CD4-positive, alpha-beta T cell treated with Interleukin-4 for 4 hours (primary cell): Measurements from ENCODE around the gene CRYBG2.
"Not testable (repeated sequence)": the region's sequence is repeated elsewhere in the genome, so short reads cannot be mapped to it uniquely, and the experiment has no call there.

ENCODE experiments used
- DNase-seq: peaks from one replicate; pipeline ENCODE4 v3.0.0-alpha.2; 2020

Gene CRYBG2

GRCh38 chr1:26353976-26354820 is at the start of gene CRYBG2:
CRYBG2 (minus strand) TSS chr1:26354130; CDS start chr1:26346657, 7,473 bp downstream.
- no peak for DNase-seq

- no peak for DNase-seq
These were observed 49.7 kb upstream of the CRYBG2 start for GRCh38 chr1:26403656-26404055.

GRCh38 chr1:26401891-26402290 is 48.0 kb upstream of the CRYBG2 start:
- no peak for DNase-seq

GRCh38 chr1:26399034-26399433 is 45.1 kb upstream of the CRYBG2 start:
- DNase-seq: no peak

DNA sequence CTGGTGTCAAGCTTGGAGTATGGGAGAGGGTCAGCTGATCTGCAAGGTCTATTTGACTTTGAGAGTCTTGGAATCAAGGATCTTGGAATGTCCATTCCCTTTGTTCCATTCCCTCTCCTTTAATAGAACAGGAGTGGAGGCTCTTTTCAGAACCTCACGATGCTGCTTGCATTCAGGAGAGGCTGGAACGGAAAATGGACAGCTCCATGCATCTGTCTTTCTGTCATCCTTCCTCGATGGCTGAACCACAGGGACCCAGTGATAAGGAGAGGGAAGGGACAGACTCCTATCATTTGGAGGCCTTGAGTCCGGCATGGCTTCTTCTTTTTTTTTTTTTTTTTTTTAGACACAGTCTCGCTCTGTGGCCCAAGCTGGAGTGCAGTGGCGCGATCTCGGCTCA is 41.8 kb upstream of the CRYBG2 start:
- no peak for DNase-seq

- DNase-seq: peak; percentile 53
These were observed 37.5 kb upstream of the CRYBG2 start for GRCh38 chr1:26391450-26391849.

DNA sequence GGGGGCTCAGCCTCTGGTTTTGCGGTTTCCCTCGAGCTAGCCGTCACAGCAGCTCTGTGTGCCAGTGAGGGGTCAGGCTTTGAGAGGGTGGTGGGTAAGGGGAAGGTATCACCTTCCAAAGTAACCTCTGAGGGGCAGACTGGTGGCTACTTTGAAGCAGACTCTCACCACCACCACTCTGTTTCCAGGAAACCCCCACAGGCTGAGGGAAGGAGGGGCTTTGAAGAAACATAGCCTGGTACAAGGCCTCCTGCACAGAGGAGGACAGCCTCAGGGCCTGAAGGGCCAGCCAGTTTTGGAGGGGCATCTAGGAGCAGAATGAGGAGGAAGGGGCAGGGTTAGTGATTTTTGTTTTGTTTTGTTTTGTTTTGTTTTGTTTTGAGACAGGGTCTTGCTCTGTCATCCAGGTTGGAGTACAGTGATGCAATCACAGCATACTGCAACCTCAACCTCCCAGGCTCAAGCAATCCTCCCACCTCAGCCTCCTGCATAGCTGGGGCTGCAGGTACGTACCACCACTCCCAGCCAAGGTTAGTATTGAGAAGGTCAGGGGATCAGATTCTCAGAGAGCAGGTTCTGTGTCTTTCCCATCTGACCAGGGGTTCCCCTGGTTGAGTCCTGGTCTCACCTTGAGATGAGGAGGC is 35.8 kb upstream of the CRYBG2 start:
- no peak for DNase-seq

DNA sequence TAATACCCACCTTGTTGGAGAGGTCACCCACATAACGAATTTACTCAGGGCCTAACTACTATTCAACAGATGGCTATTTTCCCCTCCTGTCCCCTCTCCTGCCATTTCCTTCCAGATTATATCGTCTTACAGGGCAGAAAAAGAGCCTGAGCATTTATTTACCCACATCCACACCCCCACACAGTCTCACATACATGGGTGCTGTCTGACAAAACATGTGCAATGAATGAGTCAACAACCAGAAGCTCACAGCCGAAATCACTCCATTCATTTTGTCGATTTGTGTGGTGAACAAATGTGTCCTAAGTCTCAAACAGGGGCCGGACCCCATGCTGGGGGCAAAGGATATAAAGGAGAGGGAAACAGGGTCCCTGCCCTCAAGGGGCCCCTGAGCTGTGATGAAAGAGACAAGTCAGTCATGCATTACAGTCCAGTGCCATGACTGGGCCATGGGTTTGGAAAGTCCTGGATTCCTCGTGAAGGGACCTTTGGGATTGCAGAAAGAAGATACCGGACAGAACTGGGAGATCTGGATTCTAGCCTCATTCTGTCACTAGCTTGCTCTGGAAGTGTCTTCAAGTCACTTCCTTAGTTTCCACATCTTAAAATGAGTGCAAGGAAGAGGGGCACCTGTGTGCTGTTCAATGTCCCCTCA is 35.0 kb upstream of the CRYBG2 start:
- DNase-seq: no peak

- DNase-seq: no peak
These were observed 33.5 kb upstream of the CRYBG2 start for GRCh38 chr1:26387447-26387846.

- not testable (repeated sequence) for DNase-seq
These were observed 31.1 kb upstream of the CRYBG2 start for GRCh38 chr1:26385063-26385462.

DNA sequence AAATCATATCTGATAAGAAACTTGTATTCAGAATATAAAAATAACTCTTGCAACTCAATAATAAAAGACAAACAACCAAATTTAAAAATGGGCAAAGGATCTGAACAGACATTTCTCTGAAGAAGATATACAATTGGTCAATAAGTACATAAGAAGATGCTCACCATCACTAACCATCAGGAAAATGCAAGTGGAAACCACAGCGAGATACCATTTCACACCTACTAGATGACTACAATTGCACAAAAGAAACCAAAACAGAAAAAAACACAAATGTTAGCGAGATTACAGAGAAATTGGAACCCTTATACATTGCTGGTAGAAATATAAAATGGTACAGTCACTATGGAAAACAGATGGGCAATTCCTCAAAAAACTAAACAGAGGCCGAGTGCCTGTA is 30.1 kb upstream of the CRYBG2 start:
- peak; percentile 43 for DNase-seq

- DNase-seq: no peak
These were observed 24.9 kb upstream of the CRYBG2 start for GRCh38 chr1:26378879-26379251.

- peak; percentile 93 for DNase-seq
These were observed 24.4 kb upstream of the CRYBG2 start for GRCh38 chr1:26378088-26378878.

DNA sequence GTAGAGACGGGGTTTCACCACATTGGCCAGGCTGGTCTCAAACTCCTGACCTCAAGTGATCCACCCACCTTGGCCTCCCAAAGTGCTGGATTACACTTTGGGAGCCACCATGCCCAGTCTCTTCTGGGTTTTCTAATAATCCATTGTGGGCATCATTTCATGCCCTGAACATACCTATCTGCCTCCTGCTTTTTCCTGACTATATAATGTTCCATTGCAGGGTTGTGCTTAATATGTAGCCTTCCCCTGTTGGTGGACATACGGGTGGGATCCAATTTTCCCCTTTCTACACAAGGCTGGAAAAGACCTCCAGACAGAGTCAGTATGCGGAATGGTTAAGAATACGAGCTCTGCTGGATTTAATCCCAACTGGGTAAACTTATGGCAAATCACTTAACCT is 22.1 kb upstream of the CRYBG2 start:
- no peak for DNase-seq

GRCh38 chr1:26375081-26375480 is 21.2 kb upstream of the CRYBG2 start:
- DNase-seq: no peak

GRCh38 chr1:26374361-26374760 is 20.4 kb upstream of the CRYBG2 start:
- DNase-seq: not testable (repeated sequence)

GRCh38 chr1:26373789-26374188 is 19.9 kb upstream of the CRYBG2 start:
- peak; percentile 22 for DNase-seq

- DNase-seq: peak; percentile 51
These were observed 19.4 kb upstream of the CRYBG2 start for GRCh38 chr1:26373281-26373680.

DNA sequence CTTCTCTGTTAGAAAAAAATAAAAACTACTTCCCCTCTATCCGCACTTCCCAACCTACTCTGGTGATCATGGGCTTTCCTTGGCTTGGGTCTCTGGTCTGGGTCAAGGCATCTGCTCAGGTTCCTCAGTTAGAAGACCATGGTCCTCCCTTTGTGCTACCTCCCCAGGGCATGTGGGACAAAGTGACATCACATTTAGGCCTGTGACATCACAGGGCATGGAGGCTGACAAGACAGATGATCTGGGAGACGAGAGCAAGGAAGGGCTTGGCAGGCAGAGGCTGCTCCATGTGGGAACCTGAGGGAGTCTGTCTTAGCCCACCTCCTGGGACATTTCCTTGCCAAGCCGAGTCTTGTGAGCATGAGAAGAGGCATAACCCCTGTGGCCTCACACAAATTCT is 18.7 kb upstream of the CRYBG2 start, which contains the start of gene ZNF683:
Gene ZNF683 (minus strand): TSS at position 140 of the 400 bp plus-strand sequence. CDS start 4,179 bp downstream, outside the sequence.
- DNase-seq: not testable (repeated sequence)

DNA sequence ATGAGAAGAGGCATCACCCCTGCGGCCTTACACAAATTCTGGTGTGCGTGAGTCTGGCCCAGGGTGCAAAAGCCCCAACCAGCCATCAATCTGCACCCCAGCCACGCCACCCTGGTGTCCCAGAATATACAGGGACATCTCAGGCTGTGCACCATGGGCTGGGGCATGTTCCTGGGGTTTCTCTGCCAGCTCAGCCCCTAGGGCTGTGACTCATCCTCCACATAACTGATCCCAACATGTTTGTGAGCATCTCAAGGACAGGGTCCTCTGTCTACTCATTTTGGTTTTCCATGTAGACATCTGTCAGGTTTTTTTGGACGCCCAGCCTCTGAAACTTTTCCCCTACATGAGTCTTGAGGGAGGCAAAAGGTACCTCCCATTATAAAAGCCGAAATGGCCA is 18.1 kb upstream of the CRYBG2 start:
- no peak for DNase-seq

GRCh38 chr1:26370591-26371382 is 16.9 kb upstream of the CRYBG2 start:
- peak; percentile 17 for DNase-seq

- no peak for DNase-seq
These were observed 14.6 kb upstream of the CRYBG2 start for GRCh38 chr1:26368486-26368885.
